DOHH2 (cell line): Measurements from ENCODE around the gene CERS5.

Experiments
- EZH2phosphoT487 ChIP-seq: fragments of 200-600 bp; sonication (generic); IDR thresholded peaks from 2 replicates; pipeline ENCODE4 v1.6.1; 2017; ENCODE audit warnings: borderline replicate concordance, mild to moderate bottlenecking, antibody characterized with exemption, low read length, moderate library complexity, mixed read lengths
- TF ChIP-seq, protein P1 (sequence below): fragments of 200-600 bp; sonication (generic); IDR thresholded peaks from one replicate; pipeline ENCODE4 v1.5.1; 2014; ENCODE audit warnings: antibody characterized with exemption, mild to moderate bottlenecking, low read depth, low read length; ENCODE audit not compliant: poor library complexity, severe bottlenecking

DNA sequence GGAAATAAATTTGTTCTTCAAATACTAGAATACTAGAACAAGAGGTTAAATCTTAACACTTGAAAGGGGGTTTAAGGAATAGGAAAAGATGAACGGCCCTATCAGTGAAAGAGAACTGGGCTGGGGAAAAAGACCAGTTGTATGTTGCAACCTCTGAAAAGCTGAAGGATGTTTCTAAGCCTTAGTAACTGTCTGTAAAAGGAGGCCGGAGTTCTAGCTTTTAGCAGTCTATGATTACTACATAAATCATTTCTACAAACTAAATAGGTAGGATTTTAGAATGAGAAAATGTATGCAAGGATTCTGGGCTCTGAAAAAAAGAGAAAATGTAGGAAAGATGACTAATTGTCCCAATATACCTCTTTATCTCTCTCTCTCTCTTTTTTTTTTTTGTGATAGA is 4.9 kb downstream of the CERS5 start:
- TF ChIP-seq, protein P1, sequence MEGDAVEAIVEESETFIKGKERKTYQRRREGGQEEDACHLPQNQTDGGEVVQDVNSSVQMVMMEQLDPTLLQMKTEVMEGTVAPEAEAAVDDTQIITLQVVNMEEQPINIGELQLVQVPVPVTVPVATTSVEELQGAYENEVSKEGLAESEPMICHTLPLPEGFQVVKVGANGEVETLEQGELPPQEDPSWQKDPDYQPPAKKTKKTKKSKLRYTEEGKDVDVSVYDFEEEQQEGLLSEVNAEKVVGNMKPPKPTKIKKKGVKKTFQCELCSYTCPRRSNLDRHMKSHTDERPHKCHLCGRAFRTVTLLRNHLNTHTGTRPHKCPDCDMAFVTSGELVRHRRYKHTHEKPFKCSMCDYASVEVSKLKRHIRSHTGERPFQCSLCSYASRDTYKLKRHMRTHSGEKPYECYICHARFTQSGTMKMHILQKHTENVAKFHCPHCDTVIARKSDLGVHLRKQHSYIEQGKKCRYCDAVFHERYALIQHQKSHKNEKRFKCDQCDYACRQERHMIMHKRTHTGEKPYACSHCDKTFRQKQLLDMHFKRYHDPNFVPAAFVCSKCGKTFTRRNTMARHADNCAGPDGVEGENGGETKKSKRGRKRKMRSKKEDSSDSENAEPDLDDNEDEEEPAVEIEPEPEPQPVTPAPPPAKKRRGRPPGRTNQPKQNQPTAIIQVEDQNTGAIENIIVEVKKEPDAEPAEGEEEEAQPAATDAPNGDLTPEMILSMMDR = no peak
- TF ChIP-seq EZH2phosphoT487 = no peak
